ENCODE measurements around the gene NPLOC4.

DNA sequence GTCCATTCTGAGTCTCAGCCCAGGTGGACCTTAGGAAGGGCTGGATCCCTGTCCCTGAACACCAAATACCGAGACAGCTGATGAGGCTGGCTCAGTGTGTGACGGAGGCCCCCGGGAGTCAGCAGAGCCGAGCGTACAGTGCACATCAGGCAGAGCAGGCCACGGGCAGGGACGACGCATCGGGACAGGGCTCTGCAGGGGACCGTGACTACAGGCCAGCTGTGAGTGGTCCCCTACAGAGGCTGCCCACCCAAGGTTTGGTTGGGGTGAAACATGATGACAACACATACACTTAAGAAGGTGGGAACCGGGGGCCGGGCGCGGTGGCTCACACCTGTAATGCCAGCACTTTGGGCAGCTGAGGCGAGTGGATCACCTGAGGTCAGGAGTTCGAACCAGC lies 36.0 kb upstream of the NPLOC4 start:
- TF ChIP-seq ASH2L (IDR thresholded peaks at IDR 0.05; ENCODE audit: low read length) (no peak), BCL11A (IDR thresholded peaks at IDR 0.05; ENCODE audit: low read depth in 2 of 2, low read length in 2 of 2) (no peak), FOSL1 (IDR thresholded peaks at IDR 0.05; ENCODE audit: insufficient read depth, low read depth, low read length) (no peak)
- TF ChIP-seq, protein P1, sequence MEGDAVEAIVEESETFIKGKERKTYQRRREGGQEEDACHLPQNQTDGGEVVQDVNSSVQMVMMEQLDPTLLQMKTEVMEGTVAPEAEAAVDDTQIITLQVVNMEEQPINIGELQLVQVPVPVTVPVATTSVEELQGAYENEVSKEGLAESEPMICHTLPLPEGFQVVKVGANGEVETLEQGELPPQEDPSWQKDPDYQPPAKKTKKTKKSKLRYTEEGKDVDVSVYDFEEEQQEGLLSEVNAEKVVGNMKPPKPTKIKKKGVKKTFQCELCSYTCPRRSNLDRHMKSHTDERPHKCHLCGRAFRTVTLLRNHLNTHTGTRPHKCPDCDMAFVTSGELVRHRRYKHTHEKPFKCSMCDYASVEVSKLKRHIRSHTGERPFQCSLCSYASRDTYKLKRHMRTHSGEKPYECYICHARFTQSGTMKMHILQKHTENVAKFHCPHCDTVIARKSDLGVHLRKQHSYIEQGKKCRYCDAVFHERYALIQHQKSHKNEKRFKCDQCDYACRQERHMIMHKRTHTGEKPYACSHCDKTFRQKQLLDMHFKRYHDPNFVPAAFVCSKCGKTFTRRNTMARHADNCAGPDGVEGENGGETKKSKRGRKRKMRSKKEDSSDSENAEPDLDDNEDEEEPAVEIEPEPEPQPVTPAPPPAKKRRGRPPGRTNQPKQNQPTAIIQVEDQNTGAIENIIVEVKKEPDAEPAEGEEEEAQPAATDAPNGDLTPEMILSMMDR (IDR thresholded peaks at IDR 0.05; ENCODE audit: control extremely low read depth in 1 of 3, insufficient read depth in 1 of 3, low read depth in 1 of 3, low read length in 3 of 3), result no peak

All from H1 (cell line).